NB4 (cell line): ENCODE results near the gene ITPR2.

Source experiments
- CTCF ChIP-seq: IDR thresholded peaks from one replicate; pipeline ENCODE4 v1.5.1; 2012; ENCODE audit warnings: low read depth, low read length
- MAX ChIP-seq: IDR thresholded peaks from 2 replicates; pipeline ENCODE4 v1.6.1; 2011; ENCODE audit warnings: low read depth, low read length
- MYC ChIP-seq: IDR thresholded peaks from 2 replicates; pipeline ENCODE4 v1.6.1; 2011; ENCODE audit warnings: low read depth, low read length
- POLR2A ChIP-seq: IDR thresholded peaks from 2 replicates; pipeline ENCODE4 v1.6.1; 2011; ENCODE audit warnings: mild to moderate bottlenecking; ENCODE audit not compliant: insufficient read length; ENCODE audit errors: extremely low read depth

GRCh38 chr12:26527682-26528081 is 305.3 kb downstream of the ITPR2 start:
- TF ChIP-seq CTCF (no peak), POLR2A (no peak), MAX (no peak), MYC (no peak)
